ENCODE results near the gene MAN2B1.
"Not testable (repeated sequence)": the region's sequence is repeated elsewhere in the genome, so short reads cannot be mapped to it uniquely, and the experiment has no call there.

Gene MAN2B1

GRCh38 chr19:12638611-12639182, 27.8 kb downstream of the MAN2B1 start:
- no peak for TF ChIP-seq CTCF (IDR thresholded peaks at IDR 0.05; ENCODE audit: low read depth, low read length)
- no peak for DNase-seq (ENCODE audit: low read depth in 2 of 2)
- H3K4me3 ChIP-seq (replicated peaks in 1 of 2; ENCODE audit: low read depth in 2 of 2, low read length in 2 of 2) = no peak overlapping the region

- H3K4me3 ChIP-seq (replicated peaks in 1 of 2; ENCODE audit: low read depth in 2 of 2, low read length in 2 of 2) = no peak overlapping the region
- DNase-seq (ENCODE audit: low read depth in 2 of 2) = no peak
- no peak for TF ChIP-seq CTCF (IDR thresholded peaks at IDR 0.05; ENCODE audit: low read depth, low read length)
Observed at GRCh38 chr19:12636631-12637030, 29.9 kb downstream of the MAN2B1 start.

- no peak for DNase-seq (ENCODE audit: low read depth in 2 of 2)
- H3K4me3 ChIP-seq (replicated peaks in 1 of 2; ENCODE audit: low read depth in 2 of 2, low read length in 2 of 2) = no peak overlapping the region
- TF ChIP-seq CTCF (IDR thresholded peaks at IDR 0.05; ENCODE audit: low read depth, low read length) = no peak
Observed at GRCh38 chr19:12629215-12629614, 37.3 kb downstream of the MAN2B1 start.

GRCh38 chr19:12628040-12629022, 38.2 kb downstream of the MAN2B1 start:
- no peak overlapping the region for H3K4me3 ChIP-seq (replicated peaks in 1 of 2; ENCODE audit: low read depth in 2 of 2, low read length in 2 of 2)

GRCh38 chr19:12626958-12627357, 39.6 kb downstream of the MAN2B1 start:
- no peak for TF ChIP-seq CTCF (IDR thresholded peaks at IDR 0.05; ENCODE audit: low read depth, low read length)
- DNase-seq (ENCODE audit: low read depth in 2 of 2) = no peak
- H3K4me3 ChIP-seq (replicated peaks in 1 of 2; ENCODE audit: low read depth in 2 of 2, low read length in 2 of 2) = no peak overlapping the region

More at GRCh38 chr19:12628040-12629022, 38.2 kb downstream of the MAN2B1 start:
- no peak for TF ChIP-seq CTCF (IDR thresholded peaks at IDR 0.05; ENCODE audit: low read depth, low read length)
- DNase-seq (ENCODE audit: low read depth in 2 of 2) = peak; percentile 17 to 36

- TF ChIP-seq CTCF (IDR thresholded peaks at IDR 0.05; ENCODE audit: low read depth, low read length) = no peak
- no peak for DNase-seq (ENCODE audit: low read depth in 2 of 2)
- H3K4me3 ChIP-seq (replicated peaks in 1 of 2; ENCODE audit: low read depth in 2 of 2, low read length in 2 of 2) = no peak overlapping the region
Observed at GRCh38 chr19:12623361-12624031, 43.0 kb downstream of the MAN2B1 start.

- H3K4me3 ChIP-seq (replicated peaks in 1 of 2; ENCODE audit: low read depth in 2 of 2, low read length in 2 of 2); DNase-seq (ENCODE audit: low read depth in 2 of 2): not testable (repeated sequence)
Observed at GRCh38 chr19:12621253-12622024, 45.1 kb downstream of the MAN2B1 start.

Data from cardiac fibroblast (primary cell).